Smooth muscle cell (in vitro differentiated cells): ENCODE data around the gene UBC. TPM values are rescaled to one million over a fixed set of nuclear protein-coding genes. Genes with fewer than 3 reads are reported as not detected.
"Not testable (repeated sequence)": the region's sequence is repeated elsewhere in the genome, so short reads cannot be mapped to it uniquely, and the experiment has no call there.

Source experiments
- DNase-seq: peaks from one replicate; lab custom pipeline; 2025; ENCODE audit not compliant: unreplicated experiment; lab: John Stamatoyannopoulos, UW
- H2AFZ ChIP-seq: fragments of 200-600 bp; sonication (generic); 2 replicates; pipeline ENCODE4 v1.6.0; 2016; ENCODE audit warnings: antibody characterized with exemption, low read depth, mild to moderate bottlenecking
- H3F3A ChIP-seq: fragments of 200-600 bp; sonication (generic); 2 replicates; pipeline ENCODE4 v1.6.0; 2017; ENCODE audit warnings: antibody characterized with exemption, low read depth
- H3K27ac ChIP-seq: fragments of 200-600 bp; sonication (generic); 2 replicates; pipeline ENCODE4 v1.5.1; 2016; ENCODE audit warnings: low read depth, mild to moderate bottlenecking
- H3K27me3 ChIP-seq: fragments of 200-600 bp; sonication (generic); 2 replicates; pipeline ENCODE4 v1.6.1; 2016; ENCODE audit warnings: low read depth, mild to moderate bottlenecking
- H3K36me3 ChIP-seq: fragments of 200-600 bp; sonication (generic); 2 replicates; pipeline ENCODE4 v1.5.1; 2016; ENCODE audit warnings: low read depth
- H3K4me1 ChIP-seq: fragments of 200-600 bp; sonication (generic); 2 replicates; pipeline ENCODE4 v1.5.1; 2016; ENCODE audit warnings: low read depth
- H3K4me2 ChIP-seq: fragments of 200-600 bp; sonication (generic); 2 replicates; pipeline ENCODE4 v1.6.0; 2016; ENCODE audit warnings: mild to moderate bottlenecking
- H3K4me3 ChIP-seq: fragments of 200-600 bp; sonication (generic); 2 replicates; pipeline ENCODE4 v1.5.1; 2016; ENCODE audit warnings: mild to moderate bottlenecking
- H3K79me2 ChIP-seq: fragments of 200-600 bp; sonication (generic); 2 replicates; pipeline ENCODE4 v1.6.0; 2016; ENCODE audit warnings: low read depth, mild to moderate bottlenecking
- H3K9ac ChIP-seq: fragments of 200-600 bp; sonication (generic); 2 replicates; pipeline ENCODE4 v1.6.0; 2016; ENCODE audit warnings: low read depth
- H3K9me3 ChIP-seq: fragments of 200-600 bp; sonication (generic); replicated peaks from 2 replicates; pipeline ENCODE4 v1.5.1; 2016; ENCODE audit warnings: low read depth
- H4K20me1 ChIP-seq: fragments of 200-600 bp; sonication (generic); 2 replicates; pipeline ENCODE4 v1.6.0; 2016; ENCODE audit warnings: low read depth
- WGBS: methylation state at CpG from one replicate; pipeline ENCODE4 v1.1.7; 2016; ENCODE audit warnings: low lambda C conversion rate; 5-methylcytosine and 5-hydroxymethylcytosine counted together
- polyA plus RNA-seq: library from polyadenylated mRNA; unstranded; fragments of >200 nt; fragmentation: Nextera tagmentation; extraction: Ambion mirVana; gene quantifications from 2 replicates; pipeline ENCODE4 v1.2.1, GENCODE V29; 2016
- total RNA-seq: library from RNA; depleted of rRNA; stranded (reverse); fragments of >200 nt; gene quantifications from 2 replicates; pipeline ENCODE4 v1.2.3, GENCODE V29; 2014
- TF ChIP-seq, protein P1 (sequence below): fragments of 200-600 bp; sonication (generic); IDR thresholded peaks from 2 replicates; pipeline ENCODE4 v1.5.1; 2017; ENCODE audit warnings: borderline replicate concordance, mild to moderate bottlenecking, antibody characterized with exemption; ENCODE audit not compliant: insufficient read depth, poor library complexity, severe bottlenecking

UBC gene
- total and polyA plus RNA-seq, 2 experiments from 2014 or later, result 1,322 to 1,327 TPM

DNA sequence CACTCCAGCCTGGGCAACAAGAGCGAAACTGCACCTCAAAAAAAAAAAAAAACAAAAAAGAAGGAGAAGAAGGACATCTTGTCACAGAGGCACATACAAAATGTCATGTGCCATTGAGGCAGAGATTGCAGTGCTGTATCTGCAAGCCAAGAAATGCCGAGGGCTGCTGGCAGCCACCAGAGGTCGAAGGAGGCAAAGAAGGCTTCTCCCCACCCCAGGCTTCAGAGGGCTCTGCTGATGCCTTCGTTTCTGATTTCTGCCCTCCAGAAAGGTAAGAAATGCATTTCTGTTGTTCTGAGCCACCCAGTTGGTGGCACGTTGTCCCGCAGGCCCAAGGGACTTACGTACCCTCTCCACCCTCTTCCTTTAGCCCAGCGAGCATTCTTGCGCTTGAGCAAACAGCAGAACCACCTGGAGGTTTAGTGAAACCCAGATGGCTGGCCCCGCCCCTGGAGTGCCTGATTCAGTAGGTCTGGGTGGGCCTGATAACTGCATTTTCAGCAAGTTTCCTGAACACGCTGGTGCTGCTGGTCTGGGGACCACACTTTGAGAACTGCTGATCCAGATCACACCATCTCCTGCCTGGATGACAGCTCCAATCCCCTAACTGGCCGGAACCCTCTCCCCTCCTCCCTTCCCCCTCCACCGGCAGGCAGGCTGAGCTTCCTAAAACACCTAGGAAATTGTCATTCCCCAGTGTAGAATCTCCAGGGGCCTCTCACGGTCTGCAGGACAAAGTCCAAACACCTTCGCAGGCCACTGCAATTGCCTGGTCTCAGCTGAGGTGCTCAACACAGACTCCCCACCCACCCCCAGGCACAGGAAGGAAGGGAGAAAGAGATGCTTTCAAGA lies 29.6 kb downstream of the UBC start:
- Histone ChIP-seq H3K9me3 (no peaks in the 10 kb centered on the region), H3K36me3 (no peaks in the 10 kb centered on the region), H3K79me2 (no peaks in the 10 kb centered on the region), H3K4me2 (no peak overlapping the region), H3F3A (no peaks in the 10 kb centered on the region), H3K4me3 (no peak overlapping the region), H2AFZ (no peak overlapping the region), H4K20me1 (no peaks in the 10 kb centered on the region), H3K4me1 (no peaks in the 10 kb centered on the region), H3K27ac (no peak overlapping the region), H3K9ac (no peak overlapping the region), H3K27me3 (no peaks in the 10 kb centered on the region)
- WGBS, result 60% methylated on average over 15 of the region's 15 CpGs
- TF ChIP-seq, protein P1, sequence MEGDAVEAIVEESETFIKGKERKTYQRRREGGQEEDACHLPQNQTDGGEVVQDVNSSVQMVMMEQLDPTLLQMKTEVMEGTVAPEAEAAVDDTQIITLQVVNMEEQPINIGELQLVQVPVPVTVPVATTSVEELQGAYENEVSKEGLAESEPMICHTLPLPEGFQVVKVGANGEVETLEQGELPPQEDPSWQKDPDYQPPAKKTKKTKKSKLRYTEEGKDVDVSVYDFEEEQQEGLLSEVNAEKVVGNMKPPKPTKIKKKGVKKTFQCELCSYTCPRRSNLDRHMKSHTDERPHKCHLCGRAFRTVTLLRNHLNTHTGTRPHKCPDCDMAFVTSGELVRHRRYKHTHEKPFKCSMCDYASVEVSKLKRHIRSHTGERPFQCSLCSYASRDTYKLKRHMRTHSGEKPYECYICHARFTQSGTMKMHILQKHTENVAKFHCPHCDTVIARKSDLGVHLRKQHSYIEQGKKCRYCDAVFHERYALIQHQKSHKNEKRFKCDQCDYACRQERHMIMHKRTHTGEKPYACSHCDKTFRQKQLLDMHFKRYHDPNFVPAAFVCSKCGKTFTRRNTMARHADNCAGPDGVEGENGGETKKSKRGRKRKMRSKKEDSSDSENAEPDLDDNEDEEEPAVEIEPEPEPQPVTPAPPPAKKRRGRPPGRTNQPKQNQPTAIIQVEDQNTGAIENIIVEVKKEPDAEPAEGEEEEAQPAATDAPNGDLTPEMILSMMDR, result no peak
- DNase-seq, result no peak

DNA sequence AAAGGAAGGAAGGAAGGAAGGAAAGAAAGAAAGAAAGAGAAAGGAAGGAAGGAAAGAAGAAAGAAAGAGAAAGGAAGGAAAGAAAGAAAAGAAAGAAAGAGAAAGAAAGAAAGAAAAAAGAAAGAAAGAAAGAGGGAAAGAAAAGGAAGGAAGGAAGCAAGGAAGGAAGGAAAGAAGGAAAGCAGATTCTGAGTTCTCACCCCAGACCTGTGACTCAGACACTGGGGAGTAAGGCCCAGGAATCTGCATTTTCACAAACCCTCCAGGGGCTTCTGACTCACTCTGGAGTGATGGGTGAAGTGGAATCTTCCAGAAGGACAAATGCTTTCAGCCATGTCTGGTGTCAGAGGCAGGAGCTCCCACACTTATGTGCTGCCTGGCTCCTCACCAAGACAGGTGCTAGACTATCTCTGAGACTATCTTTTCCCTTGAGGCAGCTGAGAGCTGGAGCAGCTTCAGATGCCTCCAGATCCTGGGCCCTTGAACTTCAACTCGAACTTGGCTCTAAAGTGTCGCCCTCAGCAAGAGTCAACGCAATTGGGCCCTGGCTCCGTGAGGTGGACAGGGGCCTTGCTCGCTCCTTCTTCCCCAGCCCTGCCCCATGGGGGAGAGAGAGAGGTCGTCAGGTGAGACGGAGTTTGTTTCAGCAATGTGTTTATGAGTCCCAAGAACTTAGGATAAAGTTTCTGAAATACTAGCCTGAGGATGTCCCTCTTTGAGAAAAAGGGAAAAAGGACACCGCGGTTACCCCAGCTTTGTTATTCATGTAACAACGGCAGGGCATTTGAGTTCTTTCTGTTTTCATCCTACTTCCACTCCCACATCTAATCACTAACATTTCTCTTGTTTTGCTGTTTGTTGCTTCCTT lies 31.0 kb downstream of the UBC start:
- TF ChIP-seq, protein P1, result no peak
- Histone ChIP-seq H3K4me2 (no peak overlapping the region), H3K27ac (no peak overlapping the region), H3K79me2 (no peaks in the 10 kb centered on the region), H3K9me3 (no peaks in the 10 kb centered on the region), H2AFZ (no peak overlapping the region), H3K4me3 (no peak overlapping the region), H3K36me3 (no peaks in the 10 kb centered on the region), H3K27me3 (no peaks in the 10 kb centered on the region), H3K9ac (no peak overlapping the region), H3F3A (no peaks in the 10 kb centered on the region), H4K20me1 (no peaks in the 10 kb centered on the region), H3K4me1 (no peaks in the 10 kb centered on the region)
- 75% methylated on average over 10 of the region's 10 CpGs for WGBS
- no peak for DNase-seq

DNA sequence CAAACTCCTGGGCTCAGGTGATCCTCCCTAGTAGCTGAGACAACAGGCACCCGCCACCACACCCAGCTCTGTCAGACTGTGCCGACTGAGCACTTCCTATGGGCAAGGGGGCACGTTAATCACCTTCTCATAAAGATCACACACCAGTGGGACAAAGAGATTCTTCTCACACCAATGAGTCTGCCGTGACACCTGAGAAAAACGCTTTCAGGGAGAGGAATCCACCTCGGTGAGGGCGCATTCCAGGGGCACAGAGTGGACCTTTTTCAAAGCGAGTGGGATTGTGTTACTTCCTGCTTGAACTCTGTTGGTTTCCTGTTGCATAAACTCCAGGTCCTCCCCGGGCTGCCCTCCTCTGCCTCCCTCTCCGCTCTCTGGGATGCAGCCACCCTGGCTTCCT lies 33.3 kb downstream of the UBC start:
- no peak overlapping the region for H2AFZ ChIP-seq
- 76% methylated on average over 10 of the region's 10 CpGs for WGBS
- H3K4me3 ChIP-seq, result no peak overlapping the region
- no peaks in the 10 kb centered on the region for H3K27me3 ChIP-seq
- H3K36me3 ChIP-seq, result no peaks in the 10 kb centered on the region
- no peaks in the 10 kb centered on the region for H3K4me1 ChIP-seq
- no peak overlapping the region for H3K9ac ChIP-seq
- no peak overlapping the region for H3K27ac ChIP-seq
- H4K20me1 ChIP-seq, result no peaks in the 10 kb centered on the region
- TF ChIP-seq, protein P1, result no peak
- H3K79me2 ChIP-seq, result no peaks in the 10 kb centered on the region
- H3K9me3 ChIP-seq, result no peaks in the 10 kb centered on the region
- no peak for DNase-seq
- H3F3A ChIP-seq, result no peaks in the 10 kb centered on the region
- H3K4me2 ChIP-seq, result no peak overlapping the region

DNA sequence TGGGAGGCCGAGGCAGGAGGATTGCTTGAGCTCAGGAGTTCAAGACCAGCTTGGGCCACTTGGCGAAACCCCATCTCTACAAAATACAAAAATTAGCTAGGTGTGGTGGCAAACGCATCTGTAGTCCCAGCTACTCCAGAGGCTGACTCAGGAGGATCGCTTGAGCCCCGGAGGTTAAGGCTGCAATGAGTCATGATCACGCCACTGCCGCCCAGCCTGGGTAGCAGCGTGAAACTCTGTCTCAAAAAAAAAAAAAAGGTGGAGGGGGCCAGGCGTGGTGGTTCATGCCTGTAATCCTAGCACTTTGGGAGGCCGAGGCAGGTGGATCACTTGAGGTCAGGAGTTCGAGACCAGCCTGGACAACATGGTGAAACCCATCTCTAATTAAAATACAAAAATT lies 34.1 kb downstream of the UBC start:
- H3K4me3 ChIP-seq, H3K4me2 ChIP-seq, H3K27me3 ChIP-seq, DNase-seq, H2AFZ ChIP-seq, H3K9me3 ChIP-seq, H3K79me2 ChIP-seq, H3K9ac ChIP-seq, H3F3A ChIP-seq, H3K27ac ChIP-seq, H4K20me1 ChIP-seq, H3K36me3 ChIP-seq, H3K4me1 ChIP-seq: not testable (repeated sequence)
- WGBS, result 88% methylated on average over 11 of the region's 11 CpGs
